ENCODE measurements around the gene ITIH2.

- TF ChIP-seq CTCF (IDR thresholded peaks at IDR 0.05; ENCODE audit: borderline replicate concordance, extremely low read depth, low read length, poor library complexity, severe bottlenecking) (no peak), EZH2 (IDR thresholded peaks at IDR 0.05; ENCODE audit: borderline replicate concordance, low read depth, low read length, severe bottlenecking) (no peak)
Observed at GRCh38 chr10:7667262-7668141, 35.6 kb upstream of the ITIH2 start.
